Measurements from ENCODE around the gene ZNF416.

DNA sequence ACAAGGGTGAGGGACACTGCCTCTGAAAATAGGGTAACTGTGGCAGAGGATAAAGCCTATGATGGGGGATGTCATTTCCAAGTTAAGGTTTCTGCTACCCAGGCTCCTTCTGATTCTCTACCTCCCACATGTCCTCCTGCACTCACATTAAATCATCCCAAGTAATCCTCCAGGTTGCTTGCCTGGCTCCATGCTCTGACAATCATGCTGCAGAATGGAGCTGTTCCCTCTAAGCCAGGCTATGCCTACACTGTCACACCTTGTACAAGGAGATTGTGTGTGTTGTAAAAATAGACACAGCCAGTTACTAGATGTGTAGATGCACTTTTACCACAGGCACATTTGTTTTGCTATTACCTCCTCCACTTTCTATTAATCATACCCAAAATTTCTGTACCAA, 8.0 kb downstream of the ZNF416 start:
- TF ChIP-seq, protein P1, sequence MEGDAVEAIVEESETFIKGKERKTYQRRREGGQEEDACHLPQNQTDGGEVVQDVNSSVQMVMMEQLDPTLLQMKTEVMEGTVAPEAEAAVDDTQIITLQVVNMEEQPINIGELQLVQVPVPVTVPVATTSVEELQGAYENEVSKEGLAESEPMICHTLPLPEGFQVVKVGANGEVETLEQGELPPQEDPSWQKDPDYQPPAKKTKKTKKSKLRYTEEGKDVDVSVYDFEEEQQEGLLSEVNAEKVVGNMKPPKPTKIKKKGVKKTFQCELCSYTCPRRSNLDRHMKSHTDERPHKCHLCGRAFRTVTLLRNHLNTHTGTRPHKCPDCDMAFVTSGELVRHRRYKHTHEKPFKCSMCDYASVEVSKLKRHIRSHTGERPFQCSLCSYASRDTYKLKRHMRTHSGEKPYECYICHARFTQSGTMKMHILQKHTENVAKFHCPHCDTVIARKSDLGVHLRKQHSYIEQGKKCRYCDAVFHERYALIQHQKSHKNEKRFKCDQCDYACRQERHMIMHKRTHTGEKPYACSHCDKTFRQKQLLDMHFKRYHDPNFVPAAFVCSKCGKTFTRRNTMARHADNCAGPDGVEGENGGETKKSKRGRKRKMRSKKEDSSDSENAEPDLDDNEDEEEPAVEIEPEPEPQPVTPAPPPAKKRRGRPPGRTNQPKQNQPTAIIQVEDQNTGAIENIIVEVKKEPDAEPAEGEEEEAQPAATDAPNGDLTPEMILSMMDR (IDR thresholded peaks at IDR 0.05; ENCODE audit: low read depth, low read length, missing input control), result no peak
- TF ChIP-seq RAD21 (IDR thresholded peaks at IDR 0.05), result no peak
- TF ChIP-seq HNF4A (conservative IDR thresholded peaks at IDR 0.05), result no peak
- TF ChIP-seq, protein P2, sequence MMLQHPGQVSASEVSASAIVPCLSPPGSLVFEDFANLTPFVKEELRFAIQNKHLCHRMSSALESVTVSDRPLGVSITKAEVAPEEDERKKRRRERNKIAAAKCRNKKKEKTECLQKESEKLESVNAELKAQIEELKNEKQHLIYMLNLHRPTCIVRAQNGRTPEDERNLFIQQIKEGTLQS (IDR thresholded peaks at IDR 0.05), result no peak
